Uterus (tissue), 2 donors: Measurements from ENCODE around the gene GDF7.

Experiments used
- POLR2A ChIP-seq, 2 donors: fragments of 450-650 bp; IDR thresholded peaks; one replicate each; pipeline ENCODE4 v1.6.1; 2016; ENCODE audit warnings: antibody characterized with exemption in 2 of 2, mild to moderate bottlenecking in 1 of 2, moderate library complexity in 1 of 2
- TF ChIP-seq, protein P1 (sequence below), 4 experiments: fragments of 200-600 bp in 2 of 4; fragments of 450-650 bp in 2 of 4; sonication (generic) in 2 of 4; IDR thresholded peaks; one replicate each; pipeline ENCODE4 v1.5.1; 2016 to 2019; ENCODE audit warnings: antibody characterized with exemption in 4 of 4, mild to moderate bottlenecking in 2 of 4, moderate library complexity in 1 of 4

DNA sequence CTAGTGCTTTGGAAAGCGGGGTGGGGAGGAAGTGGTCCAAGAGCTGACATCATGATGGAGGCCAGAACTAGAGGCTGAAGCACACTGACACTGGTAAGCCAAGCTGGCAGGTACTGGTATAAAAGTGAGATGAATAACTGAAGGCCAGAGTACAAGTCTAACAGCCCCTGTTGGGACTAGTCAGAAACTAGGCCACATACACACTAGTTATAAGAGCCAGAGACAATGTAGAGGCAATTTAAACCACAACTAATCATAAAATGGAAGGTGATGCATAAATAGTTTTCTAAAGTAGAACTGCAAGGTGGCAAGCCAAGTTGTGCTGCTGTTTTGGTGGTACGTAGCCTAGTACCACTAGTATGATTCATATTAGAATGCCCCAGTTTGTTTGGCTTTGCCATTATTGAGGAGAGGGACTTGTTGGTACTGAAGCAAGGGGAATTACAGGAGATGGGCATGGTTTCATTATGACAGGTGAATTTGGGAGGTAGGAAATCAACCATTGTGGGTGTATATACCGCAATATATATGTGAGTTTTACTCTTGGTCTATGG is 57.6 kb downstream of the GDF7 start:
- TF ChIP-seq, protein P1, sequence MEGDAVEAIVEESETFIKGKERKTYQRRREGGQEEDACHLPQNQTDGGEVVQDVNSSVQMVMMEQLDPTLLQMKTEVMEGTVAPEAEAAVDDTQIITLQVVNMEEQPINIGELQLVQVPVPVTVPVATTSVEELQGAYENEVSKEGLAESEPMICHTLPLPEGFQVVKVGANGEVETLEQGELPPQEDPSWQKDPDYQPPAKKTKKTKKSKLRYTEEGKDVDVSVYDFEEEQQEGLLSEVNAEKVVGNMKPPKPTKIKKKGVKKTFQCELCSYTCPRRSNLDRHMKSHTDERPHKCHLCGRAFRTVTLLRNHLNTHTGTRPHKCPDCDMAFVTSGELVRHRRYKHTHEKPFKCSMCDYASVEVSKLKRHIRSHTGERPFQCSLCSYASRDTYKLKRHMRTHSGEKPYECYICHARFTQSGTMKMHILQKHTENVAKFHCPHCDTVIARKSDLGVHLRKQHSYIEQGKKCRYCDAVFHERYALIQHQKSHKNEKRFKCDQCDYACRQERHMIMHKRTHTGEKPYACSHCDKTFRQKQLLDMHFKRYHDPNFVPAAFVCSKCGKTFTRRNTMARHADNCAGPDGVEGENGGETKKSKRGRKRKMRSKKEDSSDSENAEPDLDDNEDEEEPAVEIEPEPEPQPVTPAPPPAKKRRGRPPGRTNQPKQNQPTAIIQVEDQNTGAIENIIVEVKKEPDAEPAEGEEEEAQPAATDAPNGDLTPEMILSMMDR (IDR thresholded peaks at IDR 0.05) = no peak
- no peak for TF ChIP-seq POLR2A (IDR thresholded peaks at IDR 0.05)
